Measurements from ENCODE around the gene XPO6. TPM values are rescaled to one million over a fixed set of nuclear protein-coding genes. Genes with fewer than 3 reads are reported as not detected.

Gene XPO6
- polyA plus RNA-seq, 1 of the 3 experiments (the other 2 are of a cell fraction): 97.1 TPM

- TF ChIP-seq EP300 (IDR thresholded peaks at IDR 0.05; ENCODE audit: borderline replicate concordance in 1 of 2, low read depth in 1 of 2, low read length in 1 of 2) (no peak), ZBTB33 (IDR thresholded peaks at IDR 0.05; ENCODE audit: borderline replicate concordance, low read depth) (no peak)
- TF ChIP-seq, protein P1, sequence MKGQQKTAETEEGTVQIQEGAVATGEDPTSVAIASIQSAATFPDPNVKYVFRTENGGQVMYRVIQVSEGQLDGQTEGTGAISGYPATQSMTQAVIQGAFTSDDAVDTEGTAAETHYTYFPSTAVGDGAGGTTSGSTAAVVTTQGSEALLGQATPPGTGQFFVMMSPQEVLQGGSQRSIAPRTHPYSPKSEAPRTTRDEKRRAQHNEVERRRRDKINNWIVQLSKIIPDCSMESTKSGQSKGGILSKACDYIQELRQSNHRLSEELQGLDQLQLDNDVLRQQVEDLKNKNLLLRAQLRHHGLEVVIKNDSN (IDR thresholded peaks at IDR 0.05; ENCODE audit: borderline replicate concordance, low read depth): no peak
- TF ChIP-seq, protein P2, sequence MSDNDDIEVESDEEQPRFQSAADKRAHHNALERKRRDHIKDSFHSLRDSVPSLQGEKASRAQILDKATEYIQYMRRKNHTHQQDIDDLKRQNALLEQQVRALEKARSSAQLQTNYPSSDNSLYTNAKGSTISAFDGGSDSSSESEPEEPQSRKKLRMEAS (IDR thresholded peaks at IDR 0.05; ENCODE audit: low read depth): no peak
These were observed 47.6 kb downstream of the XPO6 start (continued) for GRCh38 chr16:28164140-28164539.

DNA sequence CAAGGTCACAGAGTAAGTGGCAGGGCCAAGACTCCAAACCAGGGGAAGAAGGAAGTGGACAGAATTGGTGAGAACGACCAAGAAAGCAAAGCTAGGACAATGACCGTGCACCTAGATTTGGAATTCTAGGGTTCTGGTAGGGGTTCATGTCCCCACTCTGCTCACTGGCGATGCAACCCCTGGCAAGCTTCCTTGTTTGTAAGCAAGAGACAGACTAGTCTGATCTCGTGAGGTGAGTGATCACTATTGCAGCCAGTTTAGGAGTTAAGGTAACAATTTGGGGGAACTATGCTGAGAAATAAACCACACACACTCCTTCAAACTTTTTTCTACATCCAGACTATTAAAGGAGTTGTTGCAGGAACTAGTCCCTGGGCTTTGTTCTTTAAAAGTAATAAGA is 48.1 kb downstream of the XPO6 start:
- H3K79me2 ChIP-seq (ENCODE audit: insufficient read depth): peaks cover 59% of the 10 kb centered on the region
- no peak overlapping the region for H3K4me2 ChIP-seq
- H3K9me2 ChIP-seq: no peaks in the 10 kb centered on the region
- H3K9ac ChIP-seq: no peak overlapping the region
- H3F3A ChIP-seq (replicated peaks; ENCODE audit: insufficient read depth): peaks cover 9% of the 10 kb centered on the region
- no peak overlapping the region for H3K27ac ChIP-seq (ENCODE audit: low read depth in 2 of 2, low read length in 1 of 2)
- no peak overlapping the region for H3K4me3 ChIP-seq (ENCODE audit: low read depth in 2 of 2, low read length in 1 of 2)
- H3K9me3 ChIP-seq: no peaks in the 10 kb centered on the region
- no peak for DNase-seq
- H3K27me3 ChIP-seq (ENCODE audit: insufficient read depth): no peaks in the 10 kb centered on the region
- H3K36me3 ChIP-seq (replicated peaks in 1 of 2; ENCODE audit: control insufficient read depth in 1 of 2, insufficient read depth in 2 of 2, low read length in 1 of 2): peaks cover 35 to 37% of the 10 kb centered on the region in 2 experiments
- H2AFZ ChIP-seq (ENCODE audit: low read depth): no peak overlapping the region
- TF ChIP-seq USF2 (IDR thresholded peaks at IDR 0.05; ENCODE audit: borderline replicate concordance, low read depth, low read length) (no peak), EP300 (IDR thresholded peaks at IDR 0.05; ENCODE audit: borderline replicate concordance in 1 of 2, low read depth in 1 of 2, low read length in 1 of 2) (no peak), YY1 (IDR thresholded peaks at IDR 0.05; ENCODE audit: low read depth) (no peak), ZBTB33 (IDR thresholded peaks at IDR 0.05; ENCODE audit: borderline replicate concordance, low read depth) (no peak), RFX5 (IDR thresholded peaks at IDR 0.05; ENCODE audit: low read length) (no peak)
- H3K4me1 ChIP-seq (ENCODE audit: control insufficient read depth in 1 of 2, insufficient read depth in 2 of 2, low read depth in 1 of 2, low read length in 1 of 2): peaks cover 0 to 13% of the 10 kb centered on the region in 2 experiments; a peak in 1 of 4 replicates
- POLR2A ChIA-PET: no interaction called here
- 93% methylated on average over 4 of the region's 4 CpGs for WGBS (ENCODE audit: low lambda C conversion rate)
- CTCF ChIA-PET: interaction anchor here (1.2 kb wide), 2 partner anchors 12 to 16 kb away, joined by 3 read pairs; no protein-coding TSS in a partner anchor
- H4K20me1 ChIP-seq (ENCODE audit: insufficient read depth): no peaks in the 10 kb centered on the region; the same call in 1 of the 2 replicates
